ENCODE data around the gene PDE1A. TPM values are rescaled to one million over a fixed set of nuclear protein-coding genes. Genes with fewer than 3 reads are reported as not detected.

The PDE1A gene
- total and polyA plus RNA-seq, 12 donors = 4.0 to 17.4 (median 5.8) TPM

- DNase-seq = no peak
- intact Hi-C loops (cut with DNase I) = no loop called here
- no peaks in the 10 kb centered on the region for H3K36me3 ChIP-seq (replicated peaks in 1 of 2)
- no peak overlapping the region for H3K4me3 ChIP-seq
- no peak for TF ChIP-seq CTCF (IDR thresholded peaks at IDR 0.05)
- H3K27me3 ChIP-seq = no peaks in the 10 kb centered on the region
- no peaks in the 10 kb centered on the region for H3K9me3 ChIP-seq (replicated peaks in 1 of 3)
- no peak overlapping the region for H3K27ac ChIP-seq
- no peaks in the 10 kb centered on the region for H3K4me1 ChIP-seq (replicated peaks in 1 of 2)
- WGBS, 4 donors = 44 to 56% (median 51%) methylated on average over 3 of the region's 3 CpGs
Observed at GRCh38 chr2:182220998-182221397, 205.8 kb downstream of the PDE1A start.

GRCh38 chr2:182220335-182220734, 206.5 kb downstream of the PDE1A start:
- H3K36me3 ChIP-seq (replicated peaks in 1 of 2) = no peaks in the 10 kb centered on the region
- DNase-seq = no peak
- TF ChIP-seq POLR2A (IDR thresholded peaks at IDR 0.05) = no peak
- no peak for TF ChIP-seq CTCF (IDR thresholded peaks at IDR 0.05)
- intact Hi-C loops (cut with DNase I) = no loop called here
- H3K27ac ChIP-seq = no peak overlapping the region
- H3K9me3 ChIP-seq (replicated peaks in 1 of 3) = no peaks in the 10 kb centered on the region
- WGBS, 4 donors = 70 to 79% (median 75%) methylated on average over 1 of the region's 1 CpG
- no peaks in the 10 kb centered on the region for H3K4me1 ChIP-seq (replicated peaks in 1 of 2)
- H3K27me3 ChIP-seq = no peaks in the 10 kb centered on the region
- no peak overlapping the region for H3K4me3 ChIP-seq

GRCh38 chr2:182210669-182211068, 216.2 kb downstream of the PDE1A start:
- Histone ChIP-seq H3K27ac (no peak overlapping the region), H3K27me3 (no peaks in the 10 kb centered on the region), H3K36me3 (replicated peaks in 1 of 2) (no peaks in the 10 kb centered on the region), H3K4me3 (no peak overlapping the region), H3K4me1 (replicated peaks in 1 of 2) (no peaks in the 10 kb centered on the region), H3K9me3 (replicated peaks in 1 of 3) (no peaks in the 10 kb centered on the region)
- TF ChIP-seq POLR2A (IDR thresholded peaks at IDR 0.05) (no peak), CTCF (IDR thresholded peaks at IDR 0.05) (no peak)
- intact Hi-C loops (cut with DNase I) = no loop called here
- no peak for DNase-seq

GRCh38 chr2:182208421-182208820, 218.4 kb downstream of the PDE1A start:
- intact Hi-C loops (cut with DNase I) = no loop called here
- 71 to 91% (median 81%) methylated on average over 4 of the region's 4 CpGs; no CpG with 5 or more reads in 1 of the 4 donors for WGBS, 4 donors
- Histone ChIP-seq H3K27me3 (no peaks in the 10 kb centered on the region), H3K27ac (no peak overlapping the region), H3K9me3 (replicated peaks in 1 of 3) (no peaks in the 10 kb centered on the region), H3K4me1 (replicated peaks in 1 of 2) (no peaks in the 10 kb centered on the region), H3K36me3 (replicated peaks in 1 of 2) (no peaks in the 10 kb centered on the region), H3K4me3 (no peak overlapping the region)
- no peak for DNase-seq
- TF ChIP-seq CTCF (IDR thresholded peaks at IDR 0.05) (no peak), POLR2A (IDR thresholded peaks at IDR 0.05) (no peak)

Measured in adrenal gland (tissue), 12 donors.